HG02610 (cell line): ENCODE measurements around the gene SMARCA5.
"Not testable (repeated sequence)": the region's sequence is repeated elsewhere in the genome, so short reads cannot be mapped to it uniquely, and the experiment has no call there.

Experiments used
- ATAC-seq: cut with Tn5 transposase; IDR thresholded peaks from one replicate; pipeline ENCODE4 v1.9.1; 2021; ENCODE audit warnings: mild to moderate bottlenecking, moderate library complexity; ENCODE audit not compliant: unreplicated experiment

Gene SMARCA5, protein sequence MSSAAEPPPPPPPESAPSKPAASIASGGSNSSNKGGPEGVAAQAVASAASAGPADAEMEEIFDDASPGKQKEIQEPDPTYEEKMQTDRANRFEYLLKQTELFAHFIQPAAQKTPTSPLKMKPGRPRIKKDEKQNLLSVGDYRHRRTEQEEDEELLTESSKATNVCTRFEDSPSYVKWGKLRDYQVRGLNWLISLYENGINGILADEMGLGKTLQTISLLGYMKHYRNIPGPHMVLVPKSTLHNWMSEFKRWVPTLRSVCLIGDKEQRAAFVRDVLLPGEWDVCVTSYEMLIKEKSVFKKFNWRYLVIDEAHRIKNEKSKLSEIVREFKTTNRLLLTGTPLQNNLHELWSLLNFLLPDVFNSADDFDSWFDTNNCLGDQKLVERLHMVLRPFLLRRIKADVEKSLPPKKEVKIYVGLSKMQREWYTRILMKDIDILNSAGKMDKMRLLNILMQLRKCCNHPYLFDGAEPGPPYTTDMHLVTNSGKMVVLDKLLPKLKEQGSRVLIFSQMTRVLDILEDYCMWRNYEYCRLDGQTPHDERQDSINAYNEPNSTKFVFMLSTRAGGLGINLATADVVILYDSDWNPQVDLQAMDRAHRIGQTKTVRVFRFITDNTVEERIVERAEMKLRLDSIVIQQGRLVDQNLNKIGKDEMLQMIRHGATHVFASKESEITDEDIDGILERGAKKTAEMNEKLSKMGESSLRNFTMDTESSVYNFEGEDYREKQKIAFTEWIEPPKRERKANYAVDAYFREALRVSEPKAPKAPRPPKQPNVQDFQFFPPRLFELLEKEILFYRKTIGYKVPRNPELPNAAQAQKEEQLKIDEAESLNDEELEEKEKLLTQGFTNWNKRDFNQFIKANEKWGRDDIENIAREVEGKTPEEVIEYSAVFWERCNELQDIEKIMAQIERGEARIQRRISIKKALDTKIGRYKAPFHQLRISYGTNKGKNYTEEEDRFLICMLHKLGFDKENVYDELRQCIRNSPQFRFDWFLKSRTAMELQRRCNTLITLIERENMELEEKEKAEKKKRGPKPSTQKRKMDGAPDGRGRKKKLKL

GRCh38 chr4:143513314-143514168, at the start of gene SMARCA5:
TSS of gene SMARCA5 (plus strand) at chr4:143513702. CDS start at chr4:143513925, 223 bp downstream.
- peak; percentile 87 for ATAC-seq

- peak; percentile 76 for ATAC-seq
Observed at GRCh38 chr4:143473334-143474126, 40.0 kb upstream of the SMARCA5 start.

DNA sequence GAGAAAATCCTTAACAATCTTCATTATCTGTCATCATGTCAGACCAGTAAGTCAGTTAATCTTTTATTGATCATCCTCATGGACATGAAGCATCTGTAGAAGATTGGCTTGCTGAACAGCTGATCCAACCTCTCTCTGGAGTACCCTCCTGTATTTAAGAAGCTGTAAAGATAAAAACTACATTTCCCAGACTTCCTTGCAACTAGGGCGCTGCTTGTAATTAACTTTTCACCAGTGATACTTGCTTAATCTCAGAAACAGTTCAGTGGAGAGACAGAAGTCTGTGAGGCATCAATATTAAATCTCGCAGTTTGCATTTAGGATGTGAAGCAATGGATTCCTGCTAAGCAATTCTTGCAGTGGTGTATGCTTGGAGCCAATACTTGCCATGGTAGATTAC, 36.0 kb upstream of the SMARCA5 start:
- no peak for ATAC-seq

GRCh38 chr4:143481361-143481760, 32.1 kb upstream of the SMARCA5 start:
- ATAC-seq, result no peak

- ATAC-seq, result peak; percentile 57
Observed at GRCh38 chr4:143482840-143483239, 30.7 kb upstream of the SMARCA5 start.

- no peak for ATAC-seq
Observed at GRCh38 chr4:143486314-143486713, 27.2 kb upstream of the SMARCA5 start.

DNA sequence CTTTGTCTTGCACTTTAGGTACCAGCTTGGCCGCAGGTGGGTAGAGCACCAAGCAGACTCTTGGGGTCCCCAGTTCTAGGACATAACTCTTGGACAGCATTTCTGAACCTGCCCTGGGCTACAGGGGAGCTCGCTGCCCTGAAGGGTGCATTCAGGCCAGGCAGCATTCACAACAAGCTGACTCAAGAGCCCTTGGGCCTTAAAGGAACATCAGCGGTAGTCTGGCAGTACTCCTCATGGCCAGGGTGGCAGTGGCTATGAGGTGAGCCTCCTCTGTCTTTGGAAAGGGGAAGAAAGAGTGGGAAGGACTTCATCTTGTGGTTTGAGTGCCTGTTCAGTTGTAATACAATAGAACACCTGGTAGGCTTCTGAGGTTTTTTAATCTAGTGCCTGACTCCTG, 24.8 kb upstream of the SMARCA5 start:
- no peak for ATAC-seq

DNA sequence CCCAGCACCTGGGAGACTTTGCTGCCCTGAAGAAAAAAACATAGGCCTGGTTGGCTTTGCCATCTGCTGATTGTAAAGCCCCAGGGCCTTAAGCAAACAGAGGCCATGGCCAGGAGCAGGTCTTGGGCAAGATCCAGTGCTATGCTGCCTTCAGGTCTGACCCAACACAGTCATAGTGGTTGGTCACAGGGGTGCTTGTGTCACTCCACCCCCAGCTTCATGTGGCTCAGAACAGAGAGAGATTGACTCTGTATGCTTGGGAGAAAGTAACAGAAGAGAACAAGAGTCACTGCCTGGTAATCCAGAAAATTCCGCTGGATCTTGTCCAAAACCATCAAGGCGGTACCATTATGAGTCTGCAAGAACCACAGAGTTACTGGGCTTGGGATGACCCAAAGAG, 24.4 kb upstream of the SMARCA5 start:
- no peak for ATAC-seq

DNA sequence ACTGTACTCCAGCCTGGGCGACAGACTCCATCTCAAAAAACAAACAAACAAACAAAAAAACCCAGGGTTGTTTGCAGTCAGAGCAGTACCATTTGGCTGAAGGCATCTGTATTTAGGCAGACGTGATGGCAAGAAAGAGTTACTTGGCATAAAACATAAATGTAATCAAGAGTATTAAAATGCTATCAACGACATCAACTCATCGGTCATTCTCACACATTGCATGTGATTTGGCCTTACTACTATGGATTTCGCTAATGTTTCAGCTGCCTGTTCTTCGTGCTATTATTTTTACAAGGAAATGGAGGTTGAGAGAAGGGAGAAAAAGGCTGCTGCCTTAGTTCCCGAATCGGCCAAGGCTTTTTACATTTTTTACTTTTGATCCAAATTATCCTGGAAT, 15.5 kb upstream of the SMARCA5 start:
- ATAC-seq, result no peak

GRCh38 chr4:143502231-143502630, 11.3 kb upstream of the SMARCA5 start:
- no peak for ATAC-seq

- ATAC-seq, result no peak
Observed at GRCh38 chr4:143506031-143506430, 7.5 kb upstream of the SMARCA5 start.

DNA sequence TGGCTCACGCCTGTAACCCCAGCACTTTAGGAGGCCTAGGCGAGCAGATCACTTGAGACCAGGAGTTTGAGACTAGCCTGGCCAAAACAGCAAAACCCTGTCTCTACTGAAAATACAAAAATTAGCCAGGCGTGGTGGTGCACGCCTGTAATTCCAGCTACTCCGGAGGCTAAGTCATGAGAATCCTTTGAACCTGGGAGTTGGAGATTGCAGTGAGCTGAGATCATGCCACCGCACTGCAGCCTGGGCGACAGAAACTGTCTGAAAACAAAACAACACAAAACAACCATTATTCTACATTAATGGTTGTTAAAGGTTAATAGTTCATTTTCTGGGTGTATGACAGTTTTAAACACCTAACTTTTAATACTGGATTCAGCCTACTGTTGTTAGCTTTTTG, 1.6 kb upstream of the SMARCA5 start:
- ATAC-seq, result no peak

GRCh38 chr4:143512978-143513313, 556 bp upstream of the SMARCA5 start:
- ATAC-seq, result peak; percentile 36

DNA sequence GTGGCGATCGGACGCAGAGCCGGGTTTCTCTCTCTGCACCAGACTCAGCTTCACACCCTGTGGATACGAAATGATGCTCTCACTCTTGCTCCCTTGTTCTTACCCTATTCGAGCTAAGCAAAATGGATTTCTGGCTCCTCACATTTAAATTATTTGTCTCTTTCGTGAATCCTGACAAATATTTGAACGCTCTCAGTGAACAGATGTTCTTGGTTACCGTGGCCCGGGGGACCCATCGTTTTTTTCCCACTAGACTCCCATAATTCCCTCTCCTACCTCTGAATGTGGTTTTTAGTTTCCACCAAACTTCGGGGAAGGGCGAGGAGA, 630 bp downstream of the SMARCA5 start:
- ATAC-seq, result no peak

GRCh38 chr4:143514497-143514896, 995 bp downstream of the SMARCA5 start:
- no peak for ATAC-seq

DNA sequence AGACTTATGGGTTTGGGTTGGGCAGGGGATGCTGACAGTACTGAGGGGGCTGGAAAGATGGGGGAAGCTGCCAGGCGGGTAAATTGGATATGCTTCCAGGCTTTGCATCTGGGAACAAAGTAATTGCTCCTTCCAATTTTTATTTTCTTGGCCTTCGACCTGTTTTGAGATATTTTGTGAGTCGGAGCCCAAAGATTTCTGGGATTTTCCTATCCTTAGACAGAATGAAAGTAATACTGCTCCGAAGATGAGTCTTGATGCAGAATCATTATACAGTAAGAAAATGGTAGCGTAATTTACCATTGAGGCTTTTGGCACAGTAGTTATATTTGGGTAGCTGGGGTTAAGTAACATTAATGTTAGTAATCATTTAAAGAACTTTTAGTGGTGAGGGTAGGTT, 1.4 kb downstream of the SMARCA5 start:
- no peak for ATAC-seq

GRCh38 chr4:143515905-143516304, 2.4 kb downstream of the SMARCA5 start:
- no peak for ATAC-seq

DNA sequence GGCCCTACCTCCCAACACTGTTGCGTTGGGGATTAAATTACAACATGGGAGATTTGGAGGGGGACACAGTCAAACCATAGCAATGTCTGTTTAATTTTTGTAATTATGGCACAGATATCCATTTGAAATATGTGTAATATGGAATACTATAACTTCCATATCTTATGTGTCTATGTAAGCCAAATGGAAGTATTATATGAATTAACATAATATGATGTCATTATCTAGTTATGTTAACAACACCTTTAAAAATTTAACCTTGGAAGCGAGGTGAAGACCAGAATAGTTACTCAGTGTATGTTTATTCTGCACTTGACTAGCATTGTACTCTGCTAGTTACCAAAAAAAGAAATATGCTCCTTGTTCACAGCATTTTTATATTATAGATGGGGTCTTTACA, 4.3 kb downstream of the SMARCA5 start:
- no peak for ATAC-seq

DNA sequence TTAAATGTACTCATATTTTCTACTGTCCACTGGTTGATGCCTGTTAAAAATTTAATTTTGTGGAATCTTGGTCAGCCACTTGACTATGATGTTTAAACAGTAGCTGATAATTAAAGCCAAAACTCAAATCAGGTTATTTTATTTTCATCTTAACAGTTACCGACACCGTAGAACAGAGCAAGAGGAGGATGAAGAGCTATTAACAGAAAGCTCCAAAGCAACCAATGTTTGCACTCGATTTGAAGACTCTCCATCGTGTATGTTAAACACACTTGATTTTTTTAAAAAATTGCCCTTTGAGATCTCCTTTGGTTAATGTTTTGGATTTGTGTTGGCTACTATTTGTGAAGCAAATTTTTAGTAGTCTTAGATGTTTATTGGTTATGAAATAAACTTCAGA, 10.7 kb downstream of the SMARCA5 start:
- no peak for ATAC-seq

GRCh38 chr4:143528046-143528445, 14.5 kb downstream of the SMARCA5 start:
- not testable (repeated sequence) for ATAC-seq
